ENCODE data around the gene RNF166. TPM values are rescaled to one million over a fixed set of nuclear protein-coding genes. Genes with fewer than 3 reads are reported as not detected.
A peak's percentile ranks its signal among the peaks of the same experiment; 100 is the strongest.

Gene RNF166
- total and polyA plus RNA-seq, 2 donors from 2014 or later: 16.3 to 31.4 TPM

- no peaks in the 10 kb centered on the region for H3K27me3 ChIP-seq (ENCODE audit: control insufficient read depth, insufficient read depth, low read length)
- peaks cover 0 to 12% (median 0%) of the 10 kb centered on the region in 3 donors for H3K4me1 ChIP-seq (ENCODE audit: control insufficient read depth in 2 of 3, insufficient read depth in 2 of 3, low read depth in 1 of 3, low read length in 3 of 3)
- FAIRE-seq (no peak), DNase-seq (peak in 2 of 5 donors; percentile 17 to 23)
- H3K36me3 ChIP-seq (ENCODE audit: control insufficient read depth in 2 of 3, insufficient read depth in 3 of 3, low read length in 3 of 3): no peaks in the 10 kb centered on the region
- TF ChIP-seq, protein P1, sequence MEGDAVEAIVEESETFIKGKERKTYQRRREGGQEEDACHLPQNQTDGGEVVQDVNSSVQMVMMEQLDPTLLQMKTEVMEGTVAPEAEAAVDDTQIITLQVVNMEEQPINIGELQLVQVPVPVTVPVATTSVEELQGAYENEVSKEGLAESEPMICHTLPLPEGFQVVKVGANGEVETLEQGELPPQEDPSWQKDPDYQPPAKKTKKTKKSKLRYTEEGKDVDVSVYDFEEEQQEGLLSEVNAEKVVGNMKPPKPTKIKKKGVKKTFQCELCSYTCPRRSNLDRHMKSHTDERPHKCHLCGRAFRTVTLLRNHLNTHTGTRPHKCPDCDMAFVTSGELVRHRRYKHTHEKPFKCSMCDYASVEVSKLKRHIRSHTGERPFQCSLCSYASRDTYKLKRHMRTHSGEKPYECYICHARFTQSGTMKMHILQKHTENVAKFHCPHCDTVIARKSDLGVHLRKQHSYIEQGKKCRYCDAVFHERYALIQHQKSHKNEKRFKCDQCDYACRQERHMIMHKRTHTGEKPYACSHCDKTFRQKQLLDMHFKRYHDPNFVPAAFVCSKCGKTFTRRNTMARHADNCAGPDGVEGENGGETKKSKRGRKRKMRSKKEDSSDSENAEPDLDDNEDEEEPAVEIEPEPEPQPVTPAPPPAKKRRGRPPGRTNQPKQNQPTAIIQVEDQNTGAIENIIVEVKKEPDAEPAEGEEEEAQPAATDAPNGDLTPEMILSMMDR (IDR thresholded peaks at IDR 0.05; ENCODE audit: borderline replicate concordance, extremely low read depth, insufficient read depth): no peak
- no peak overlapping the region for H3K4me3 ChIP-seq (ENCODE audit: low read length in 3 of 3)
- H3K9ac ChIP-seq (ENCODE audit: low read length in 3 of 3): no peak overlapping the region
- no peaks in the 10 kb centered on the region for H3K9me3 ChIP-seq (ENCODE audit: control insufficient read depth in 2 of 3, insufficient read depth in 1 of 3, low read length in 3 of 3)
- no peak overlapping the region for H3K27ac ChIP-seq (ENCODE audit: low read depth in 2 of 2, low read length in 2 of 2)
- intact Hi-C loops (cut with DNase I): no loop called here
Measured at GRCh38 chr16:88710556-88710955, 4.3 kb upstream of the RNF166 start.

DNA sequence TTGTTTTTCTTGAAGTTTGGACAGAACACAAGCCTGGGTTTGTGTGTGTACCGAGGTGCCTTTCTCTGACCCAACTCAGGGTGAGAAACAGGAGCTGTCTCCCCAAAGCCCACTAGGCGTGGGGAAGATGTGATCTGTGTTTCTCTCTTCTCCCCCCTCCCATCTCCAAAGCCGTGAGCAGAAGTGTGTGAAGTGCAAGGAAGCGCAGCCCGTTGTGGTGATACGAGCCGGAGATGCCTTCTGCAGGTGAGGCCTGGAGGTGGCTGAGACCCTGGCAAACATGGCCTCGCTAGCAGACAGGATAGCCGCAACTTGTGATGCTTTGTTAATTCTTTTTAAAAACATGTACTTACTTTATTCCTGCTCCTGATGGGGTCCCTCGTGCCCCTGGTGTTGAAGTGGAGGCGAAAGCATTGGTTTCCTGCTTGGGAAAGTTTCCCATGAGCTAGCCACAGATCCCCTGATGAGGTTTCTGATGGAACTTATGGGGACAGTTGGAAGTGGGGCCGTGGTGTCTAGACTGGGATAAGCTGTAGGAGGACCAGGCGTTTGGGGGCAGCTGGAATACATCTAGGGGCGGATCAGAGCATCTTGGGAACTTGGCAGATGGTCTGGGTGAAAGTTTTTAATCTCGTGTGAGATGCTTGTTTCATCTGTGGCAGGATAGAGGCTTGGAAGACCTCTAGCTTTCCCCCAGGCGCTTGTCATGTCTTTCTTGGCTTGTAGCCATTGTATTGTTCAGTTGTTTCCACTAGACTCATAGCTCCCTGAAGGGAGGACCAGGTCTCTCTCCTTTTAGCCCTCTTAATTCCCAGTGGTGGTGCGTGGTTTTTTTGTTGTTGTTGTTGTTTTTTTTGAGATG, 988 bp upstream of the RNF166 start:
- H3K27ac ChIP-seq (ENCODE audit: low read depth in 2 of 2, low read length in 2 of 2): no peak overlapping the region
- intact Hi-C loops (cut with DNase I): no loop called here
- DNase-seq (no peak), FAIRE-seq (no peak)
- peak overlapping the region; percentile 79 to 95 (median 94) for H3K4me3 ChIP-seq (ENCODE audit: low read length in 3 of 3)
- peak overlapping the region in 2 of 3 donors; percentile 85 to 86 for H3K9ac ChIP-seq (ENCODE audit: low read length in 3 of 3)
- H3K9me3 ChIP-seq (ENCODE audit: control insufficient read depth in 2 of 3, insufficient read depth in 1 of 3, low read length in 3 of 3): no peaks in the 10 kb centered on the region
- H3K27me3 ChIP-seq (ENCODE audit: control insufficient read depth, insufficient read depth, low read length): no peaks in the 10 kb centered on the region
- TF ChIP-seq, protein P1 (IDR thresholded peaks at IDR 0.05; ENCODE audit: borderline replicate concordance, extremely low read depth, insufficient read depth): no peak
- no peaks in the 10 kb centered on the region for H3K36me3 ChIP-seq (ENCODE audit: control insufficient read depth in 2 of 3, insufficient read depth in 3 of 3, low read length in 3 of 3)
- peaks cover 0 to 23% (median 7%) of the 10 kb centered on the region in 3 donors for H3K4me1 ChIP-seq (ENCODE audit: control insufficient read depth in 2 of 3, insufficient read depth in 2 of 3, low read depth in 1 of 3, low read length in 3 of 3)

DNA sequence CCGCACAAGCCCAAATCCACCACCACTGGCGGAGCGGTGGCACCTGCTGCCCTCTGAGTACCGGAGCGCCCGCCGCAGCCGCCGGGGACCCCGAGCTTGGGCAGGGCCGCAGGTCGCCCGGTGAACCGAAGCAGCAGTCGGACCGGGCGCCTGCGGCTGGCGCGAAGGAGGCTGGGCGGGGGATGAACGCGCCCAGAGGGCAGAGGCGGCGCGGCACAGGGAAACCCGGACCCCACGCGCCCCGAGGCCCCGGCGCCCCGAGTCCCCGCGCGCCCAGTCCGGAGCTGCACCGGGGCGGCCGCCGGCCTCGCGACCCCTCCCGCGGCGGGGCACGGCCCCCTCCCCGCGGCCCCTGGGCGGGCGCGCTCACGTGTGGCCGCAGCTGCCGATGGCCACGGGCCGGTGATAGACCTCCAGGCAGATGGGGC, 393 bp downstream of the RNF166 start:
- Histone ChIP-seq H3K36me3 (ENCODE audit: control insufficient read depth in 2 of 3, insufficient read depth in 3 of 3, low read length in 3 of 3) (no peaks in the 10 kb centered on the region), H3K4me3 (ENCODE audit: low read length in 3 of 3) (peak overlapping the region; percentile 53 to 95 (median 69)), H3K9ac (ENCODE audit: low read length in 3 of 3) (peak overlapping the region; percentile 27 to 64 (median 48)), H3K27me3 (ENCODE audit: control insufficient read depth, insufficient read depth, low read length) (no peaks in the 10 kb centered on the region), H3K9me3 (ENCODE audit: control insufficient read depth in 2 of 3, insufficient read depth in 1 of 3, low read length in 3 of 3) (no peaks in the 10 kb centered on the region), H3K27ac (ENCODE audit: low read depth in 2 of 2, low read length in 2 of 2) (no peak overlapping the region), H3K4me1 (ENCODE audit: control insufficient read depth in 2 of 3, insufficient read depth in 2 of 3, low read depth in 1 of 3, low read length in 3 of 3) (peaks cover 0 to 29% (median 7%) of the 10 kb centered on the region in 3 donors)
- intact Hi-C loops (cut with DNase I): no loop called here
- TF ChIP-seq, protein P1 (IDR thresholded peaks at IDR 0.05; ENCODE audit: borderline replicate concordance, extremely low read depth, insufficient read depth): no peak
- DNase-seq: peak in 2 of 5 donors; percentile 27 to 31
- no peak for FAIRE-seq
